OCI-LY1 (cell line): ENCODE measurements around the gene SSC5D.

Experiments
- H2AFZ ChIP-seq: fragments of 200-600 bp; sonication (generic), shearing (Covaris generic); 2 replicates; pipeline ENCODE4 v1.6.0; 2014; ENCODE audit warnings: antibody characterized with exemption, mild to moderate bottlenecking, low read length
- H3F3A ChIP-seq: fragments of 200-600 bp; sonication (generic), shearing (Covaris generic); 2 replicates; pipeline ENCODE4 v1.6.0; 2014; ENCODE audit warnings: mild to moderate bottlenecking, antibody characterized with exemption, low read length, moderate library complexity; ENCODE audit not compliant: insufficient read depth
- H3K27ac ChIP-seq: fragments of 200-600 bp; sonication (generic); 2 replicates; pipeline ENCODE4 v1.5.1; 2014; ENCODE audit warnings: low read length, mixed run types, mild to moderate bottlenecking, low read depth; ENCODE audit not compliant: poor library complexity, severe bottlenecking
- H3K27me3 ChIP-seq: fragments of 200-600 bp; sonication (generic); 2 replicates; pipeline ENCODE4 v1.6.0; 2014; ENCODE audit warnings: antibody characterized with exemption, mild to moderate bottlenecking, low read length, moderate library complexity; ENCODE audit not compliant: insufficient read depth
- H3K36me3 ChIP-seq: fragments of 200-600 bp; sonication (generic); 2 replicates; pipeline ENCODE4 v1.6.1; 2014; ENCODE audit warnings: mild to moderate bottlenecking, antibody characterized with exemption, low read length, moderate library complexity, mixed read lengths; ENCODE audit not compliant: insufficient read depth
- H3K4me1 ChIP-seq: fragments of 200-600 bp; sonication (generic); 2 replicates; pipeline ENCODE4 v1.5.1; 2014; ENCODE audit warnings: mild to moderate bottlenecking, low read length, moderate library complexity; ENCODE audit not compliant: insufficient read depth, severe bottlenecking
- H3K4me2 ChIP-seq: fragments of 200-600 bp; sonication (generic), shearing (Covaris generic); 2 replicates; pipeline ENCODE4 v1.6.1; 2014; ENCODE audit warnings: low read length
- H3K4me3 ChIP-seq: fragments of 200-600 bp; sonication (generic); 2 replicates; pipeline ENCODE4 v1.5.1; 2014; ENCODE audit warnings: low read length, low read depth, mild to moderate bottlenecking, mixed read lengths; ENCODE audit not compliant: poor library complexity, severe bottlenecking
- H3K79me2 ChIP-seq: fragments of 200-600 bp; shearing (Covaris generic); 2 replicates; pipeline ENCODE4 v1.6.1; 2016; ENCODE audit warnings: mixed run types, low read length, mixed read lengths; ENCODE audit not compliant: insufficient read depth
- H3K9ac ChIP-seq: fragments of 200-600 bp; sonication (generic), shearing (Covaris generic); 2 replicates; pipeline ENCODE4 v1.6.1; 2014; ENCODE audit warnings: mild to moderate bottlenecking, low read length, mixed read lengths
- H3K9me2 ChIP-seq: fragments of 200-600 bp; sonication (generic), shearing (Covaris generic); 2 replicates; pipeline ENCODE4 v1.6.1; 2014; ENCODE audit warnings: low read depth, mild to moderate bottlenecking, low read length, mixed read lengths
- H3K9me3 ChIP-seq: fragments of 200-600 bp; shearing (Covaris generic); 2 replicates; pipeline ENCODE4 v1.6.1; 2014; ENCODE audit warnings: low read length, mixed read lengths
- H4K20me1 ChIP-seq: fragments of 200-600 bp; sonication (generic), shearing (Covaris generic); 2 replicates; pipeline ENCODE4 v1.6.0; 2016; ENCODE audit warnings: mild to moderate bottlenecking, low read length; ENCODE audit not compliant: insufficient read depth
- EZH2 ChIP-seq: fragments of 200-600 bp; sonication (generic), shearing (Covaris generic); IDR thresholded peaks from 2 replicates; pipeline ENCODE4 v1.8.0; 2017; ENCODE audit warnings: borderline replicate concordance, mixed run types, mild to moderate bottlenecking, antibody characterized with exemption, low read length, moderate library complexity, mixed read lengths
- TF ChIP-seq, protein P1 (sequence below): fragments of 200-600 bp; sonication (generic), shearing (Covaris generic); IDR thresholded peaks from 2 replicates; pipeline ENCODE4 v1.5.1; 2017; ENCODE audit warnings: mild to moderate bottlenecking, antibody characterized with exemption, low read length, moderate library complexity, mixed read lengths

Gene SSC5D

DNA sequence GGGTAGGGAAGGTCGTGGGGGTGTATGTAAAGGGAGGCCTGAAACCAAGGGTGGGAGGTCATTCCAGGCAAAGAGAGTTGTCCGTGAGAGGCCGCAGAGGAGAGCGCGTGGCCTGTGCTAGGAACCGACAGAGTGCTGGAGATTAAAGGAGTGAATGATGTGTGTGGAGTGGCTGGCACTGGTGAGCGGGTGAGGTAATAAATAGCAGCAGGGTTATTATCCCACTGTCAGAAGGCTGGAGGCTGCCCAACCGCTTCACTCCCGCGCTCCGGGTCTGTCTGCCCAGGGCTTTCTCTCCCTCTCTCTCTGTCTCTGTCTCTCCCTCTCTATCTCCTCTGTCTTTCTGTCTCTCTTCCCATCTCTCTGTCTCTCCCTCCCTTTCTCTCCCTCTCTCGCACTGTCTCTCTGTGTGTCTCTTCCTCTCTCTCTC, 75.0 kb downstream of the SSC5D start:
- no peaks in the 10 kb centered on the region for H3K79me2 ChIP-seq
- no peak overlapping the region for H3K4me3 ChIP-seq
- TF ChIP-seq, protein P1, sequence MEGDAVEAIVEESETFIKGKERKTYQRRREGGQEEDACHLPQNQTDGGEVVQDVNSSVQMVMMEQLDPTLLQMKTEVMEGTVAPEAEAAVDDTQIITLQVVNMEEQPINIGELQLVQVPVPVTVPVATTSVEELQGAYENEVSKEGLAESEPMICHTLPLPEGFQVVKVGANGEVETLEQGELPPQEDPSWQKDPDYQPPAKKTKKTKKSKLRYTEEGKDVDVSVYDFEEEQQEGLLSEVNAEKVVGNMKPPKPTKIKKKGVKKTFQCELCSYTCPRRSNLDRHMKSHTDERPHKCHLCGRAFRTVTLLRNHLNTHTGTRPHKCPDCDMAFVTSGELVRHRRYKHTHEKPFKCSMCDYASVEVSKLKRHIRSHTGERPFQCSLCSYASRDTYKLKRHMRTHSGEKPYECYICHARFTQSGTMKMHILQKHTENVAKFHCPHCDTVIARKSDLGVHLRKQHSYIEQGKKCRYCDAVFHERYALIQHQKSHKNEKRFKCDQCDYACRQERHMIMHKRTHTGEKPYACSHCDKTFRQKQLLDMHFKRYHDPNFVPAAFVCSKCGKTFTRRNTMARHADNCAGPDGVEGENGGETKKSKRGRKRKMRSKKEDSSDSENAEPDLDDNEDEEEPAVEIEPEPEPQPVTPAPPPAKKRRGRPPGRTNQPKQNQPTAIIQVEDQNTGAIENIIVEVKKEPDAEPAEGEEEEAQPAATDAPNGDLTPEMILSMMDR, result no peak
- no peak for TF ChIP-seq EZH2
- no peak overlapping the region for H2AFZ ChIP-seq
- no peaks in the 10 kb centered on the region; the same call in 1 of the 2 replicates for H3K36me3 ChIP-seq
- H3K4me1 ChIP-seq, result no peaks in the 10 kb centered on the region
- no peak overlapping the region for H3K4me2 ChIP-seq
- no peaks in the 10 kb centered on the region for H4K20me1 ChIP-seq
- H3K9me3 ChIP-seq, result no peaks in the 10 kb centered on the region
- H3K9me2 ChIP-seq, result no peaks in the 10 kb centered on the region
- peaks cover 9% of the 10 kb centered on the region; the same call in 1 of the 2 replicates for H3K27me3 ChIP-seq
- no peak overlapping the region for H3K9ac ChIP-seq
- H3F3A ChIP-seq, result no peaks in the 10 kb centered on the region
- no peak overlapping the region for H3K27ac ChIP-seq

DNA sequence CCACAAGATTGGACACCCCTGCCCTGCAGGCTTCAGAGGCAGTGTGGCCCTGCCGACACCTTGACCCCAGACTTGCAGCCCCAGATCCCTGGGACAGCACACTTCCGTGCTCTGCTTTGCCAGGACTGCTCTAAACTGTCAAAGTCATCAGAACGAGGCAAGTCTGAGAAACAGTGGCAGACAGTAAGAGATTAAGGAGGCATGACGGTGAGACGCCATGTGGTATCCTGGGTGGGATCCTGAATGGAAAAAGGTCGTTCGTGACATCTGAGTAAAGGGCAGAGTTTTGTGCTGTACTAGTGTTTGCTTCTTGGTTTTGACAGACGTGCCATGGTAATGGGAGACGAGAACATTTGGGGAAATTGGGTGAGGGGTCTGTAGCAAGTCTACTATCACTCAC, 78.6 kb downstream of the SSC5D start:
- H3K4me1 ChIP-seq, result no peaks in the 10 kb centered on the region
- H3K79me2 ChIP-seq, result no peaks in the 10 kb centered on the region
- no peak overlapping the region for H2AFZ ChIP-seq
- no peak overlapping the region for H3K4me2 ChIP-seq
- no peak overlapping the region for H3K4me3 ChIP-seq
- no peaks in the 10 kb centered on the region for H3K9me3 ChIP-seq
- H3K27ac ChIP-seq, result no peak overlapping the region
- no peaks in the 10 kb centered on the region for H3K9me2 ChIP-seq
- H3F3A ChIP-seq, result no peaks in the 10 kb centered on the region
- no peak overlapping the region for H3K9ac ChIP-seq
- TF ChIP-seq, protein P1, result no peak
- TF ChIP-seq EZH2, result no peak
- peaks cover 3% of the 10 kb centered on the region; the same call in 1 of the 2 replicates for H3K27me3 ChIP-seq
- H3K36me3 ChIP-seq, result no peaks in the 10 kb centered on the region
- no peaks in the 10 kb centered on the region for H4K20me1 ChIP-seq

GRCh38 chr19:55567708-55568328, 79.6 kb downstream of the SSC5D start:
- no peaks in the 10 kb centered on the region for H3K9me3 ChIP-seq
- H3K4me2 ChIP-seq, result no peak overlapping the region
- no peaks in the 10 kb centered on the region for H3K9me2 ChIP-seq
- H3K27me3 ChIP-seq, result no peaks in the 10 kb centered on the region; the same call in 1 of the 2 replicates
- no peaks in the 10 kb centered on the region for H3K4me1 ChIP-seq
- no peaks in the 10 kb centered on the region for H3K36me3 ChIP-seq
- no peak overlapping the region for H2AFZ ChIP-seq
- H3F3A ChIP-seq, result no peaks in the 10 kb centered on the region
- no peak overlapping the region for H3K9ac ChIP-seq
- TF ChIP-seq, protein P1, result no peak
- TF ChIP-seq EZH2, result no peak
- no peaks in the 10 kb centered on the region for H4K20me1 ChIP-seq
- no peak overlapping the region for H3K27ac ChIP-seq
- H3K79me2 ChIP-seq, result no peaks in the 10 kb centered on the region
- no peak overlapping the region for H3K4me3 ChIP-seq
